K562 (cell line): ENCODE data around the gene TMTC4. TPM values are rescaled to one million over a fixed set of nuclear protein-coding genes. Genes with fewer than 3 reads are reported as not detected.

Experiments used
- BCLAF1 ChIP-seq, 2 experiments: fragments of 450-650 bp in 1 of 2; IDR thresholded peaks; 2 replicates each; pipeline ENCODE4 v1.6.1; 2011 to 2017; ENCODE audit warnings: low read depth in 2 of 2, antibody characterized with exemption in 1 of 2, borderline replicate concordance in 1 of 2, low read length in 1 of 2, mild to moderate bottlenecking in 1 of 2, mixed read lengths in 1 of 2; ENCODE audit not compliant: control insufficient read depth in 1 of 2
- MEIS2 ChIP-seq: fragments of 450-650 bp; IDR thresholded peaks from 2 replicates; pipeline ENCODE4 v1.6.1; 2014; ENCODE audit warnings: mild to moderate bottlenecking; ENCODE audit not compliant: partially characterized antibody
- NRF1 ChIP-seq, 2 experiments: fragments of 450-650 bp; IDR thresholded peaks in 1 of 2; conservative IDR thresholded peaks in 1 of 2; 2 replicates each; pipeline ENCODE4 v1.6.1; 2014; ENCODE audit warnings: mild to moderate bottlenecking in 2 of 2
- PKNOX1 ChIP-seq: fragments of 450-650 bp; IDR thresholded peaks from 2 replicates; pipeline ENCODE4 v1.6.1; 2016
- TEAD4 ChIP-seq, 2 experiments: sonication (generic) in 1 of 2; formaldehyde crosslinking in 1 of 2; IDR thresholded peaks; 2 replicates each; pipeline versions ENCODE4 v1.6.1 to v1.8.0; 2012 to 2022; ENCODE audit warnings: borderline replicate concordance in 1 of 2, inconsistent platforms in 1 of 2, low read length in 1 of 2, mild to moderate bottlenecking in 1 of 2, missing genetic modification reagents in 1 of 2
- polyA plus RNA-seq, 8 experiments: library from polyadenylated mRNA; depleted of rRNA in 4 of 8; stranded (reverse) in 5 of 8; unstranded in 3 of 8; fragments of >200 nt; fragmentation: Nextera tagmentation in 2 of 8; fragmentation: Illumina TruSeq in 1 of 8; extraction: Ambion mirVana in 2 of 8; extraction: Trizol in 1 of 8; gene quantifications; 2 replicates each; pipeline versions ENCODE4 v1.2.1 to v1.2.3, GENCODE V29; 2011 to 2014; ENCODE audit warnings: inconsistent platforms in 1 of 8, missing spikeins in 1 of 8
- total RNA-seq, 7 experiments: library from RNA; depleted of rRNA in 6 of 7; stranded (reverse); fragments of >200 nt in 6 of 7; fragmentation: Illumina TruSeq in 2 of 7; extraction: Trizol in 2 of 7; gene quantifications; 2 replicates each; pipeline versions ENCODE4 v1.2.1 to v1.2.3, GENCODE V29; 2011 to 2021; ENCODE audit warnings: low replicate concordance in 1 of 7

TMTC4 gene
- total and polyA plus RNA-seq, 9 of the 15 experiments (the other 6 are each of a cell fraction or from before 2014, with no cell fraction given) = 3.5 to 16.7 (median 11.8) TPM

- TF ChIP-seq BCLAF1 (IDR thresholded peaks at IDR 0.05; ENCODE audit: borderline replicate concordance in 1 of 2, control insufficient read depth in 1 of 2, low read depth in 2 of 2, low read length in 1 of 2) = no peak
- TF ChIP-seq NRF1 (conservative IDR thresholded peaks at IDR 0.05 in 1 of 2, IDR thresholded peaks at IDR 0.05 in 1 of 2) = 0 out of 4 replicates have a peak, but pooled peaks of 1 of the 2 experiments have one; percentile 11
- peak; percentile 18; the same call in 1 of the 2 replicates for TF ChIP-seq TEAD4 (IDR thresholded peaks at IDR 0.05; ENCODE audit: low read length)
- TF ChIP-seq TEAD4 (CRISPR knock-in tag; IDR thresholded peaks at IDR 0.05; ENCODE audit: borderline replicate concordance) = no peak
- peak; percentile 49 for TF ChIP-seq PKNOX1
- peak; percentile 72 for TF ChIP-seq MEIS2
These were observed 62.7 kb downstream of the TMTC4 start (continued) for GRCh38 chr13:100611678-100612492.
